ENCODE results near the gene CCDC97.
A peak's percentile ranks its signal among the peaks of the same experiment; 100 is the strongest.

CCDC97 gene

DNA sequence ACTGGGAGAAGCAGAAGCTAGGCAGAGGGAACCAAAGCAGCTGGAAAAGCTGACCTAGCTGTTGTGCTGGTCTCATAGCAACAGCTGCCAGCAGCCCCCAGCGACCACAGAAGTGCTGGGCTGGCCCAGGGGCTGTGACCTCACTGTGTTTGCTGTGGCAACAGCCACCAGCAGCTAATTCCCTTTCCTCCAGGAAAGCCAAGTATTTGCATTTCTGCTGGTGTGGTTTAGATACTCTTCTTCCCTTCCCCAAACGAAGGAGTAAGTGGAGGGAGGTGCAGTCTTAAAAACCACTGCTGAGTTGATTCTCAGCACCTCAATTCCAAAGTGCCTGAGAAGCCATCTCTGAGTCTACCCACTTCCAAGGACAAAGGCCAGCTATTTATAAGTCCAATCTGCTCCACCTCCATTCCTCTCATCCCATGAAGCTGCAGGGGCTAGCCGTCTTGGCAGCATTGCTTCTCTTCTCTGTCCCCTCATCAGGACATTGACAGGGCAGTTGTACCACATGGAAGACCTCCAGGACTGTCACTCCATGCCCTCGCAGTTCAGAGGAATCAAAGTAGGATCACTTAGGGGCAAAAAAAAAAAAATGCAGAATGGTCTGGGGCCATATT is 11.5 kb upstream of the CCDC97 start:
- peak; percentile 90 for FAIRE-seq

- FAIRE-seq: no peak
These were observed 10.8 kb upstream of the CCDC97 start for GRCh38 chr19:41299046-41299754.

DNA sequence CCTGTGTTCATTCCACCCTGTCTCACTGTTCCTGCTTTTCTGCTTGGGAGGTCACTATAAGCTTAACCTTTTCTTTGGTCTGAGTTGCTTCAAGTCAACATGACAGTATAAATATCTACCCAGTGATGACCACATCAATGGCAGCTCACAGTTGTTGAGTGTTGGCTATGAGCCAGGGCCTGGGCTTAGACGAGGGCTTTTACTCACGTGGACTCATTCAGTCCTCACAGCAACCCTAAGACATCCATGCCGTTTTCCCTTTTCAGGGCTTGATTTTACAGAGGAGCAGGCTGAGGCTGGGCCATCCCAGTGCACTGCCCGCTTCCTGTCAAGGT is 10.2 kb upstream of the CCDC97 start:
- FAIRE-seq: no peak

GRCh38 chr19:41300555-41300954 is 9.4 kb upstream of the CCDC97 start:
- FAIRE-seq: no peak

DNA sequence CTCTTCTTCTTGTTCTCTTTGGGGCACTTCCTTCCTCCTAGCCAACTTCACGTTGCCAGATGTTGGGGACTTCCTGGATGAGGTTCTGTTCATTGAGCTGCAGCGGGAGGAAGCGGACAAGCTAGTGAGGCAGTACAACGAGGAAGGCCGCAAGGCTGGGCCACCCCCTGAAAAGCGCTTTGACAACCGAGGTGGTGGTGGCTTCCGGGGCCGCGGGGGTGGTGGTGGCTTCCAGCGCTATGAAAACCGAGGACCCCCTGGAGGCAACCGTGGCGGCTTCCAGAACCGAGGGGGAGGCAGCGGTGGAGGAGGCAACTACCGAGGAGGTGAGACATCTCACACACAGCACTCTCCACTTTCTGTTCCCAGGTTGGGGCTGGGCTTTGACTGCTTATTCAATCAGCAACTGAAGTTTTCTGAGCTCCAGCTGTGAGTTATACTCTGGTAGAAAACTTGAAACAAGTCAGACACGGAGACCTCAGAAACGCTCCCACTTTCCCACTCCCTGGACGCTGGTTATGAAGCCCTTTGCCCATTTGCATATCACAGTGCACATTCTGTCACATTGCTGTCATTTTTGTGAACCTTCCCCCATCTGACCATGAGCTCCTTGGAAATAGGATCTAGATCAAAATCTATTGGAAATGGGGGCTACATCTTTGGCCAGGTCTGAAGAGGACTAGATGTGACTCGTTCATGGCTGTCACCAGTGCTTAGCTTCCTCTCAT is 7.2 kb upstream of the CCDC97 start:
- FAIRE-seq: no peak

GRCh38 chr19:41303954-41304353 is 6.0 kb upstream of the CCDC97 start:
- FAIRE-seq: no peak

GRCh38 chr19:41304706-41305483 is 5.1 kb upstream of the CCDC97 start:
- FAIRE-seq: no peak

DNA sequence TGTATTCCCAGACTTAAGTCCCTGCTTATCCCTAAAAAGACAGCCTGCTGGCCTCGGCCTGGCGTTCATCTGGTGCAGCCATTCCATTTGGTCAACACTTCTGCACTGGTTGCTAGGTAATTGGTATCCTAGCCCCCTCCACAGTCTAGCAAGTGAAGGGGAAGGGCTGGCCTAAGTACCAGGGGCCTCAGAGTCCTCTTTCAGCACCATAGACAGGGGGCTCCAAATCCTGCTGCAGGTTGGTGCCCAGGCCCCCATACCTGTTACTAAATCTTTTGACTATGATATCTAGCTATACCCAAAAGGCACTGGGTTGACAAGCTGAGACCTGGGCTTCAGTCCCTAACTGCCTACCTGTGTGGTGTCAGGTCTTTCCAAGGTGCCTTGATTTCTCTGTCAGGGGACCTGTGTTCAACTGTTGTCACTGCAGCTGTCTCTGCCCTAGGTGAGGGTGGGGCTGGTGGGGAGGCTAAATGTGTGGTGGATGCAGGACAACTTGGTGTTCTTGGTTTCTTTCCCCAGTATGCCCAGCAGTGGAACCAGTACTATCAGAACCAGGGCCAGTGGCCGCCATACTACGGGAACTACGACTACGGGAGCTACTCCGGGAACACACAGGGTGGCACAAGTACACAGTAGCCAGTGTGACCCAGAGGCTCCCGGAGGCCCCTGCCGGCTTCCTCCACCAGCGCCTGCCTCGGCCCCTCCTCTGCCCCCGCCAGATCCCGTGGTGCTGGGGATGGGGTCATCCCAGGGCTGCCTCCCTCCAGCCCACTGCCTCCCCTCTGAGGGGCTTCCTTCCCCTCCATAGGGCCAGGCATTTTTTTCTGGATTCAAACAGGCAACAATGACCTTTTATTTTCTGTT is 3.8 kb upstream of the CCDC97 start:
- FAIRE-seq: no peak

DNA sequence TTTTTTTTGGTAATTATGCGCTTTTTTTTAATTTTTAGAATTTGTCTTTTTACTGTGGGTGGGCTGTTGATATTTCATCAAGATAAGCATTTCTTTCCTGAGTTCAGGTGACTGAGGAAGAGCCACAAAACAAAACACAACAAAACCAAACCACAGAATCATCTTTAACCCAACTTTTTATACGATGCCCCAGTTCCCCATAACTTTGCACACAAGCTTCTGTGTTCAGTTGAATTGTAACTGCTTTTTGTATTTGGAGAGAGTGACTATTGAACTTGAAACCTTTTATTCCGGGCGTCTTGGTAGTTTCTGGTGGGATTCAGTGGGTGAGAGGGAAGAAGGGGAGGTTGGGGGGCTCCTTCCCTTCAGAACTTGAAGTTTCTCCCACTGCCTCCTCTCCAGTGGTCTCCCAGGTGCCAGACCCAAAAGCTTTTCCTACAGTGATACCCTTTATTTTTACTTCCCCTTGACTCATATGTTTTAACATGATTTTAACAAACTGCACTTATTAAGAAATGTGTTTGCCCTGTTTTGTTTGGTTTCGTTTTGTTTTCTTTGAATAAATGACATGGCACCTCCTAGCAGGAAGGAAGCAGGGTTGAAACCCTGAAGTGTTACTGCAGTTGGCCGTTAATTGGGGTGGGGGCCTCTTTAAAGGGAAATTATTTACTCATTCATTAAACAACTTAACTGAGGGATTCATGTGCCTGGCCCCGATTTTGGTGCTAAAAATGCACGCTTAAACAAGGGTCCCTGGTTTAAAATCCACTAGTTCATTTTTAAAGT is 2.7 kb upstream of the CCDC97 start:
- FAIRE-seq: no peak

DNA sequence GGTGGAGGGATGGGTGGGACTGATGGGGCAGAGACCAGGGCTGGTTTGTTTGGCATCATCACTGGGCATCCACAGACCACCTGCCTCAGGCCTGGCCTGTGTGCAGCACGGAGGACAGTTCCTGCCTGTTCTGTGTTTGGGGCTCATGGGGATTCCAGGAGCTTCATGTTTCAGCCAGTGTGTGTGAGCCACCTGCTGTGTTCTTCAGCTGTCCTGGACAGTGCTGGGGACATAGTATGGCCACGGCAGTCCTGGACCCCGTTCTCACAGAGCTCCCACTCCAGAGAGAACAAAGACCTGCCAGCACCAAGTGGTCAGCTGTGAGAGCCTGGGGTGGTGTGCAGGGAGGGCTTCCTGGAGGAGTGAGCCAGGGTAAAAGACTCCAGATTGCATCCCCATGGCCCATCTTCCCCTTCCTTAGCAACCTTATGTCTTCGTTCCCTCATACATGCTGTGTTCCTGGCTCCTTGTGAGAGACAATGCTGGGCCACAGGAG is 2.0 kb upstream of the CCDC97 start:
- no peak for FAIRE-seq

DNA sequence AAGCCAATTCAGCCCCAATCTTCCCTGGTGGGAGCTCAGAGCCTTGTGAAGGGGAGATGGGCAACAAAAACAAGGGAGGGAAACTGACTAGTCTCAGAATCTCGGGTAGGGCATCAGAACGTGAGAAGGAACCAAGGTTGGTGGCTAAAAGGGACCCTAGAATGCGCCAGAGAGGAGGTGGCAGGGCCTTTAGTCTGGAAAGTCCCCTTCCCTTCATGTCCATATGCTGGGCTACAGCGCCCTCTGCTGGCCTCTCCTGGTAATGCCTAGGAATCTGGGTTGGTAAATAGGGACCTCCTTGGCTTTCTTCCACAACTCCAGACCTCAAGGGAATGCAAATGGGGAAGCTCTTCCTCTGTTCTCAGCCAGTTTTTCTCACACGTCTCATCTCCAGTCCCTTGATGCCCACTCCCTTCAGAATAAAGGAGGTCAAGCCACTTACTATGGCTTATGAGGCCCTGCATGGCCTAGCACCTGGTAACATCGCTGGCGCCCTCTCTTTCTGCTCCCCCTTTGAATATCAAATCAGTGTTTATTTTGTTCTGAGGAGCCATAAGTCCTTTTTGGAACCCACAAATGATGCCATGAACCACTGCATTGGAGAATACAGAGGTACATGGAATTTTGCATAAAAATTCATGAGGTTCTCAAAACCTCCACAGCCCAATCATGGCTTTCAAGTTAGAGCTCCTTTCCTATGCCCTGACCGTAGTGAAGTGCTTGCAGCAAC is 1.4 kb upstream of the CCDC97 start:
- no peak for FAIRE-seq

GRCh38 chr19:41309180-41310032 is 566 bp upstream of the CCDC97 start:
- no peak for FAIRE-seq

DNA sequence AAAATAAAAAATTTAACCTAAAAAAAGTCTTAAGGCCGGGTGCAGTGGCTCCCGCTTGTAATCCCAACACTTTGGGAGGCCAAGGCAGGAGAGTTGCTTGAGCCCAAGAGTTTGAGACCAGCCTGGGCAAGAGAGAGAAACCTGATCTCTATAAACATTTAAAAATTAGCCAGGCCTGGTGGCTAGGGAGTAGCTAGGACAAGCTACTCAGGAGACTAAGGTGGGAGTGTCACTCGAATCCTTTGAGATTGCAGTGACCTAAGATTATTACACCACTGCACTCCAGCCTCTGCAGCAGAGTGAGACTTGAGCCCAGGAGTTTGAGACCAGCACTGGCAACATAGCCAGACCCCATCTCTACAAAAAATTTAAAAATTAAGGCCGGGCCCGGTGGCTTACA is 1.1 kb downstream of the CCDC97 start:
- no peak for FAIRE-seq

DNA sequence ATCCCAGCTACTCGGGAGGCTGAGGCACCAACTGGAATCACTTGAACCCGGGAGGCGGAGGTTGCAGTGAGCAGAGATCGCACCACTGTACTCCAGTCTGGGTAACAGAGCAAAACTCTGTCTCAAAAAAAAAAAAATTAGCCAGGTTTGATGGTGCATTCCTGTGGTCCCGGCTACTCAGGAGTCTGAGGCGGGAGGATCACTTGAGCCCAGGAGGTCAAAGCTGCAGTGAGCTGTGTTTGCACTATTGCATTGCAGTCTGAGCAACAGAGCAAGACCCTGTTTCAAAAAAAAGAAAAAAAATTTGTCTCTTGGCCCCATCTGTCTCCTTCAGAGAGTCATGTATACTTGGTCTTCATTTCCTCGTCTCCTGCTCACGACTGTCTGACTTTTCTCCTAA is 1.6 kb downstream of the CCDC97 start:
- FAIRE-seq: no peak

DNA sequence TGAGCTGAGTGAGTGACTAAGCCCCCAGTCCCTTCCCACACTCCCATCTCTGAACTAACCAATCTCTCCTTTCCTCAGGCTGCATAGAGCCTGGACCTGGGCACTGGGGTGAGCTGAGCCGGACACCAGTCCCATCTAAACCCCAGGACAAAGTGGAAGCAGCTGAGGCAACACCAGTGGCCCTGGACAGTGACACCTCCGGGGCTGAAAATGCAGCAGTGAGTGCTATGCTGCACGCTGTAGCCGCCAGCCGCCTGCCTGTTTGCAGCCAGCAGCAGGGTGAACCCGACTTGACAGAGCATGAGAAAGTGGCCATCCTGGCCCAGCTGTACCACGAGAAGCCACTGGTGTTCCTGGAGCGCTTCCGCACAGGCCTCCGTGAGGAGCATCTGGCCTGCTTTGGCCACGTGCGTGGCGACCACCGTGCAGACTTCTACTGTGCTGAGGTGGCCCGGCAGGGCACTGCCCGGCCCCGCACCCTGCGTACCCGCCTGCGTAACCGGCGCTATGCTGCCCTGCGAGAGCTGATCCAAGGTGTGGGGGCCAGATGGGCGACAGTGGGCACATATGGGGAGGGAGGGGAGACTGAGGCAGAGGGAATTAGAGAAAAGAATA is 6.4 kb downstream of the CCDC97 start:
- no peak for FAIRE-seq

DNA sequence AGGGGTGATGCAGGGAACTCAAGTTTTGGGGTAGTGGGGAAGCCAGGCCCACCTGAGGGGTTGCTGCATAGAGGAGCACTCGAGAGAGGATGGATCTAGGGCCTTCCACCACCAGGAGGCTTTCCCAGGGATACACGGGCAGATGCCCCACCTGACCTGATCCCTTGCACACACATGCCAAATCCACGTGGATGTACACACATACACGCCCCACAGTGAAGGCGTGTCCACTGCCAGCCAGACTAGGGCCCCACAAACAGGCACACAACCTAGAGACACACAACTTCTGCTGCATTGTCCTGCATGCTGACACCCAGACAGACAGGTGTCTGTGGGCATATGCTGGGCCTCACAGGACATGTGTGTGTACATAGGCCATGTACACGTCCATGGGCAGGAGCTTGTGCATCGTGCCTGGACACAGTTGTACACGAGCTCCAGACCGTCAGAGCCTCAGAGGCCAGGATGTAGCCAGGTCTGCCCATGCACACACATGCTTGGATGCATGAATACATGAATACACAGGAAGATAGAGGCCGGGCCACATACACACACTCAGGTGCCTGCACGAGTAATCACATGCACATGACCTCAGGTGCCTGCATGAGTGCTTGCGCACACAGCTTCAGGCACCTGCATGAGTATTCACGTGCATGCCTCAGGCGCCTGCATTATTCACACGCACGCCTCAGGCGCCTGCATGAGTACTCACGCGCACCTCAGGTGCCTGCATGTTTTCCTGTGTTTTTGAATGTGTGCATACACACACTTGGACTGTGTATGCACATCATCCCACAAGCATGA is 8.9 kb downstream of the CCDC97 start:
- no peak for FAIRE-seq

DNA sequence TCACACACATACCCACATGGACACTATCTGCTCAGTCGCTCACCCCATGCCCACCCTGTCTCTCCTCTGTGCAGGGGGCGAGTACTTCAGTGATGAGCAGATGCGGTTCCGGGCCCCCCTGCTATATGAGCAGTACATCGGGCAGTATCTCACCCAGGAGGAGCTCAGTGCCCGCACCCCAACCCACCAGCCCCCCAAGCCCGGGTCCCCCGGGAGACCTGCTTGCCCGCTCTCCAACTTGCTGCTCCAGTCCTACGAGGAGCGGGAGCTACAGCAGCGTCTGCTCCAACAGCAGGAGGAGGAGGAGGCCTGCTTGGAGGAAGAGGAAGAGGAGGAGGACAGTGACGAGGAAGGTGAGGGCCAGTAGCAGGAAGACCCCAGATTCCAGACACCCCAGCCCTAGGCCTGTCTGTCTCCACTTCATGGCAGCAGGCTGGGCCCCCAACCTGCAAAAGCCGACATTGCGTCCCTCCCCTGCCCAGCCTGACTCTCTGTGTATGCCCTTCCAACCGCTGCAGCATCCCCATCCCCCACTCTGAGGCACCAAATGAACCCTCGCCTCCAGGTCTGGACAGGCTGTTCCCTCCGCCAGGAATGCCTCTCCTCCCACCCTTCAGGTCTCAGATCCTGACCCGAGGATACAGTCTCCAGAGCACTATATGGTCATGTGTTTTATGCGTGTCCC is 9.7 kb downstream of the CCDC97 start:
- FAIRE-seq: no peak

GRCh38 chr19:41320185-41320518 is 10.2 kb downstream of the CCDC97 start:
- no peak for FAIRE-seq

All from islet of Langerhans (tissue), 1 donor.